Mucosa of rectum (tissue), 2 donors: ENCODE results near the gene DNAH10.

ENCODE experiments used
- H3K27ac ChIP-seq, 2 donors: one replicate each; pipeline ENCODE4 v1.7.0; 2013; ENCODE audit warnings: inconsistent platforms in 2 of 2, low read depth in 2 of 2, low read length in 2 of 2
- H3K27me3 ChIP-seq, 2 donors: one replicate each; pipeline ENCODE4 v1.7.0; 2013; ENCODE audit warnings: low read length in 2 of 2; ENCODE audit not compliant: control insufficient read depth in 2 of 2, insufficient read depth in 2 of 2
- H3K36me3 ChIP-seq, 2 donors: one replicate each; pipeline ENCODE4 v1.7.0; 2013; ENCODE audit warnings: low read length in 2 of 2; ENCODE audit not compliant: control insufficient read depth in 2 of 2, insufficient read depth in 2 of 2
- H3K4me1 ChIP-seq, 2 donors: one replicate each; pipeline ENCODE4 v1.7.0; 2013; ENCODE audit warnings: low read length in 2 of 2, mild to moderate bottlenecking in 1 of 2; ENCODE audit not compliant: control insufficient read depth in 2 of 2, insufficient read depth in 2 of 2
- H3K4me3 ChIP-seq, 2 donors: one replicate each; pipeline ENCODE4 v1.7.0; 2013; ENCODE audit warnings: low read length in 2 of 2
- H3K9ac ChIP-seq, 2 donors: one replicate each; pipeline ENCODE4 v1.7.0; 2013; ENCODE audit warnings: low read length in 2 of 2, low read depth in 1 of 2, mild to moderate bottlenecking in 1 of 2
- H3K9me3 ChIP-seq, 2 donors: one replicate each; pipeline ENCODE4 v1.7.0; 2013; ENCODE audit warnings: low read length in 2 of 2; ENCODE audit not compliant: control insufficient read depth in 2 of 2
- donor health status: healthy.
- donor health status: Normal muscosa, but diverticular disease.

DNAH10 gene

GRCh38 chr12:123860377-123860776, 98.3 kb downstream of the DNAH10 start:
- Histone ChIP-seq H3K9me3 (no peaks in the 10 kb centered on the region), H3K36me3 (no peaks in the 10 kb centered on the region), H3K27me3 (no peaks in the 10 kb centered on the region), H3K9ac (no peak overlapping the region), H3K4me1 (no peaks in the 10 kb centered on the region), H3K27ac (no peak overlapping the region), H3K4me3 (no peak overlapping the region)

DNA sequence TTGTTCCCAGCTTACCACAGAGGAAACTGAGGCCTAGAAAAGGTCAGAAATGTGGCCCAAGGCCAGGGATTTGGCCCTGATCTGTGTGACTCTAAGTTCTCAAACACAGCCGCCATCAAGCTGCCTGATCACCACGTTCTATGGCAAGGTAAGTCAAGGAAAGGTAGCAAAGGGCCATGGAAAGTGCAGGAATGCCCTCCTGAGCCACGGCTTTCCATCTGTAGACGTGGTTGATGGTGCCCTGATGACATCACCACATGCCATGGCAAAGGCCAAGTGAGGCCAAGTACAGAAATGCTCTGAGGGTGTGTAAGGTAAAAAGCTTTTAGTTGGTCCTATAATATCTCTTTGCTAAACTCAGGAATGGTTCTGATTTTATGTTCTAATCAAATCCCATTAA, 99.3 kb downstream of the DNAH10 start:
- H3K9ac ChIP-seq, result no peak overlapping the region
- no peak overlapping the region for H3K27ac ChIP-seq
- H3K4me1 ChIP-seq, result no peaks in the 10 kb centered on the region
- no peaks in the 10 kb centered on the region for H3K9me3 ChIP-seq
- no peaks in the 10 kb centered on the region for H3K36me3 ChIP-seq
- H3K27me3 ChIP-seq, result no peaks in the 10 kb centered on the region
- no peak overlapping the region for H3K4me3 ChIP-seq

DNA sequence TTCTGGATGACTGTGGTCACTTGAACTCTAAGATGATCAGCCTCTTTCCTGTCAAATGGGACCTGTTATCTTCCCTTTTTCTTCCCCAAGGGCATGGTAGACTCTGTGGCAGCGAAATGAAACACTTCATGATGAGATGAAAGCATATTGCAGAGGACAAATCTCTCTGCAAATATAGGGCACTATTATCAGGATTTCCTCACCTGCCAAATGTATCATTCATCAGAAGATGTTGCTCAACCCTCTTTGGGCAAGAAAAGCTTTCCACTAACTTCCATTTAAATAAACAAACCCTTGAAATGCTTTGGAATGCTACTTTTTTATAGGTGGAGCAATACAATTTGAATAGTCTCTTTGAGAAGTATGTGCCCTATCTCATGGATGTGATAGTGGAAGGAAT, 105.0 kb downstream of the DNAH10 start:
- peaks cover 0 to 3% of the 10 kb centered on the region in 2 donors for H3K27me3 ChIP-seq
- no peak overlapping the region for H3K27ac ChIP-seq
- no peak overlapping the region for H3K9ac ChIP-seq

GRCh38 chr12:123868791-123869190, 106.7 kb downstream of the DNAH10 start:
- Histone ChIP-seq H3K9ac (no peak overlapping the region), H3K9me3 (no peaks in the 10 kb centered on the region), H3K27me3 (peaks cover 0 to 3% of the 10 kb centered on the region in 2 donors), H3K4me1 (no peaks in the 10 kb centered on the region), H3K36me3 (no peaks in the 10 kb centered on the region), H3K27ac (no peak overlapping the region), H3K4me3 (no peak overlapping the region)

More for the DNA sequence above, 105.0 kb downstream of the DNAH10 start:
- Histone ChIP-seq H3K9me3 (no peaks in the 10 kb centered on the region), H3K36me3 (no peaks in the 10 kb centered on the region), H3K4me1 (no peaks in the 10 kb centered on the region), H3K4me3 (no peak overlapping the region)

- H3K4me1 ChIP-seq, result no peaks in the 10 kb centered on the region
These were observed 111.7 kb downstream of the DNAH10 start for GRCh38 chr12:123873793-123874192.

GRCh38 chr12:123877968-123878367, 115.9 kb downstream of the DNAH10 start:
- Histone ChIP-seq H3K9ac (no peak overlapping the region), H3K27ac (no peak overlapping the region), H3K4me1 (no peaks in the 10 kb centered on the region), H3K4me3 (no peak overlapping the region), H3K27me3 (peaks cover 0 to 2% of the 10 kb centered on the region in 2 donors), H3K36me3 (no peaks in the 10 kb centered on the region), H3K9me3 (no peaks in the 10 kb centered on the region)

More at GRCh38 chr12:123873793-123874192, 111.7 kb downstream of the DNAH10 start:
- Histone ChIP-seq H3K4me3 (no peak overlapping the region), H3K27ac (no peak overlapping the region), H3K9me3 (no peaks in the 10 kb centered on the region), H3K36me3 (no peaks in the 10 kb centered on the region), H3K9ac (no peak overlapping the region), H3K27me3 (no peaks in the 10 kb centered on the region)

- Histone ChIP-seq H3K27ac (no peak overlapping the region), H3K36me3 (no peaks in the 10 kb centered on the region), H3K4me1 (no peaks in the 10 kb centered on the region), H3K9ac (no peak overlapping the region), H3K9me3 (no peaks in the 10 kb centered on the region), H3K4me3 (no peak overlapping the region), H3K27me3 (peaks cover 0 to 2% of the 10 kb centered on the region in 2 donors)
These were observed 117.0 kb downstream of the DNAH10 start for GRCh38 chr12:123879101-123879500.

DNA sequence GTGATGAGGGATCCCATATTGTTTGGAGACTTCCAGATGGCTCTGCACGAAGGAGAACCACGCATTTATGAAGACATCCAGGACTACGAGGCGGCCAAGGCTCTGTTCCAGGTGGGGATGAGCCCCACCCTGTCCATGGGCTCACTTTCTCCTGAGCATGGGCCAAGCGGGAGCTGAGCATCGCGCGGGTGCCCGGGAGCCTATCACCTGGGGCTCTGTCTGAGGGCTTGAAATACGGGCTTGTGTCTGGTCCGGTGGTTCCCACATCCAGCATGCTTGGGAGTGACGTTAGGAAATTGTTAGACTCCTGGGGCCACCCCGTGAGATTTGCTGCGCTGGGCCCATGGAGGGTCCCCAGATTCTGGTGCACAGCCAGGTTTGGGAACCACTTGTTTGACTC, 117.6 kb downstream of the DNAH10 start:
- no peak overlapping the region for H3K4me3 ChIP-seq
- no peaks in the 10 kb centered on the region for H3K9me3 ChIP-seq
- no peaks in the 10 kb centered on the region for H3K4me1 ChIP-seq
- H3K27me3 ChIP-seq, result peaks cover 0 to 2% of the 10 kb centered on the region in 2 donors
- H3K36me3 ChIP-seq, result no peaks in the 10 kb centered on the region
- H3K9ac ChIP-seq, result no peak overlapping the region
- H3K27ac ChIP-seq, result no peak overlapping the region

DNA sequence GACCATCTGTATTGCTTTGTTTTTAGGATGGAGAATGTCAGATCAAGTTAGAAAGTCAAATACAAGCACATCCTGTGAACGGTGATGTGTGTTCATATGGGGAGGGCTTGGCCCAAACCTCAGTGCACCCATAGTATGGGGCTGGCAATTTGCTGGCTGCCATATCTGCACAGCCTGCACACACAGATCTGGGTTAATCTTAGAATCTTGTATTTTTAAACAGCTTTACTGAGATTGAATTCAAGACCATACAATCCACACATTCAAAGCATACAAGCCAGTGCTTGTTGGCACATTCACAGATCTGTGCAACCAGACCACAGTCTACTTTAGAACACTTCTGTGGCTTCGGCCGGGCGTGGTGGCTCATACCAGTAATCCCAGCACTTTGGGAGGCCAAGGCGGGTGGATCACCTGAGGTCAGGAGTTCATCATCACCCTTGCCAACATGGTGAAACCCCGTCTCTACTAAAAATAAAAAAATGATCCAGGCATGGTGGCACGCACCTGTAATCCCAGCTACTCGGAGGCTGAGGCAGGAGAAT, 120.1 kb downstream of the DNAH10 start:
- Histone ChIP-seq H3K4me3 (no peak overlapping the region), H3K27me3 (peaks cover 0 to 2% of the 10 kb centered on the region in 2 donors), H3K9me3 (no peaks in the 10 kb centered on the region), H3K36me3 (no peaks in the 10 kb centered on the region), H3K9ac (no peak overlapping the region), H3K27ac (no peak overlapping the region), H3K4me1 (no peaks in the 10 kb centered on the region)

DNA sequence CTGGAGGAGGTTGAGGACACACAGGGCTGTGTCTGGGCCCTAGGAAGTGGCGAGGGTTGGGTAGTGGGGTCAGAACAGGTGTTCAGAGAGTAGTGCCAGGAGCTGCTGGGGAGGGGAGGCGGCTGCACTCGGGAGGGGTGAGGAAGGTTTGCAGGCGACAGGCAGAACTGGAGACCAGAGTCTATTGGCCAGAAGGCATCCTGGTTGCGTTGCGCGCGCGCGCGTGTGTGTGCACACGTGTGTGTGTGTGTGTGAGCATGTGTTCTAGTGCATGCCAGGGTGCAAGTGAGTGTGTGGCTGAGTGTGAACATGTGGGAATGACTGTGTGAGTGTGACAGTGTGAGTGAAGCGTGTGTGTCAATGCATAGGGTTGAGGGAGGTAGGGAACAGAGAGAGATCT, 124.2 kb downstream of the DNAH10 start:
- Histone ChIP-seq H3K9ac (no peak overlapping the region), H3K4me3 (no peak overlapping the region), H3K4me1 (no peaks in the 10 kb centered on the region), H3K27me3 (peaks cover 0 to 4% of the 10 kb centered on the region in 2 donors), H3K9me3 (no peaks in the 10 kb centered on the region), H3K36me3 (no peaks in the 10 kb centered on the region), H3K27ac (no peak overlapping the region)
